SJCRH30 (cell line): ENCODE measurements around the gene GVQW3. TPM values are rescaled to one million over a fixed set of nuclear protein-coding genes. Genes with fewer than 3 reads are reported as not detected.
"Not testable (repeated sequence)": the region's sequence is repeated elsewhere in the genome, so short reads cannot be mapped to it uniquely, and the experiment has no call there.

Experiments used
- DNase-seq, 2 experiments: peaks; one replicate each; pipeline ENCODE4 v3.0.0-alpha.2; 2015 to 2020
- H3K27ac ChIP-seq: fragments of 250-450 bp; sonication (Bioruptor Pico); 2 replicates; pipeline ENCODE4 v1.5.1; 2020; ENCODE audit warnings: mild to moderate bottlenecking, moderate library complexity
- H3K27me3 ChIP-seq: fragments of 250-450 bp; sonication (Bioruptor Pico); 2 replicates; pipeline ENCODE4 v1.5.1; 2020; ENCODE audit warnings: mild to moderate bottlenecking, moderate library complexity
- H3K36me3 ChIP-seq: fragments of 250-450 bp; sonication (Bioruptor Pico); 2 replicates; pipeline ENCODE4 v1.5.1; 2020; ENCODE audit warnings: mild to moderate bottlenecking, moderate library complexity
- H3K4me1 ChIP-seq: fragments of 250-450 bp; sonication (Bioruptor Pico); 2 replicates; pipeline ENCODE4 v1.5.1; 2020; ENCODE audit warnings: mild to moderate bottlenecking, moderate library complexity
- H3K4me3 ChIP-seq: fragments of 250-450 bp; sonication (Bioruptor Pico); 2 replicates; pipeline ENCODE4 v1.5.1; 2020; ENCODE audit warnings: mild to moderate bottlenecking, moderate library complexity
- H3K9me3 ChIP-seq: fragments of 250-450 bp; sonication (Bioruptor Pico); replicated peaks from 2 replicates; pipeline ENCODE4 v1.5.1; 2020; ENCODE audit warnings: mild to moderate bottlenecking, moderate library complexity
- total RNA-seq: library from RNA; depleted of rRNA; stranded (reverse); fragments of >200 nt; shearing (Covaris generic); gene quantifications from 2 replicates; pipeline ENCODE4 v1.2.3, GENCODE V29; 2014

GVQW3 gene
- total RNA-seq, 1 experiment from 2014 or later: 8.5 TPM

- H3K9me3 ChIP-seq, DNase-seq, H3K4me1 ChIP-seq, H3K27me3 ChIP-seq, H3K4me3 ChIP-seq, H3K27ac ChIP-seq, H3K36me3 ChIP-seq: not testable (repeated sequence)
Observed at GRCh38 chr11:76401484-76401883, 20.4 kb downstream of the GVQW3 start.

DNA sequence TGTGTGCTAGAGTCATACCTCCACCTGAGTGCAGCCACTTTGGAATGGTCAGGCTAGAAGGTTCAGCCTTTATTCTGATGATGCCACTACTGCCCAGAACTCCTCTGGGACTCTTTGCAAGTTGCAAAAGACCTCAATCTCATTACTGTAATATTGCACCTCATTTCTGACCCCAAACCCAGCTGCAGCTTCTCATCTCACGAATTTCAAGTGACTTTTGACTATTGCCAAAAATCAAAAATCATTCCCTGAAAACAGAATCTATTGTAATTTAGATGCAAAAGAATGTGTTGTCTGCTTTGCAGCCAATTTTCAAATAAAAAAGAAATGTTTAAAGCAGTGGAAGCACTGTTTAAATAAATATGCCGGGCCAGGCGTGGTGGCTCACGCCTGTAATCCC is 25.2 kb downstream of the GVQW3 start:
- Histone ChIP-seq H3K27ac (no peak overlapping the region), H3K4me3 (no peak overlapping the region), H3K4me1 (peaks cover 25% of the 10 kb centered on the region), H3K9me3 (no peaks in the 10 kb centered on the region), H3K36me3 (no peaks in the 10 kb centered on the region), H3K27me3 (no peaks in the 10 kb centered on the region)
- DNase-seq: no peak

DNA sequence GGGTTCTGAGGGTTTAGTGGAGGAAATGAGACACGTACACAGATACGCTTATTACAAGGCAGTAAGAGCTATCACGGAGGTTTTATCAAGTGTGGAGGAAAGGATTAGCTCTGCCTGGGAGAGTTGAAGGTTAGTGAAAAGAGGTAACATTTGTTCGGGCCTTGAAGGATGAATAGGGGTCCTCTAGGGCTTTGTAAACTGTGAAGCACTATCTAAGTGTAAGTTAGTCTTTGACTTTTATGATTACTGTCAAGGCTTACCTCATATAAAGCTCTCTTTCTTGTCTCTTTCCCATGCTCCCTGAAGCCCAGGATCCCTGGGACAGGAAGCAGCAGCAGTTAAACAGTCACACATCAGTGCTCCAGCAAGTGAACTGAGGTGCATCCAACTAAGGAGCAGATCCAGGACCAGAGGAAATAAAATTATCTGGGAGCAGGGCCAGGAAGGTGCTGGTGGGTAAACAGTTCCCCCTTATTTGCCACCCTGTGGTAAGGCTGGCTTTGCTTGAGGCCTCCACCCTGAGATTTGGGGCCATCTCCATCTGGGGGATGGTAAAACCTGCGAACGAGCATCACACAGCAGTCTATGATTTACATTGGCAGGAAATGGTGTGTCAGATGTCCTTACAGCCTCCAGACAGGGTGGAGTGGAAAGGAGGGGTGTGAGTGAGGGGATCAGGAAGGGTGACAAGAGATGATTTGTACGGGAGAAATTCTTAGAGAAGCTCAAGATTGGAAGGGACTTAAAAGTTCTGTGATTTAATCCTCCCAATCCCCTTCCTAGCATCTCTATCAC is 27.2 kb downstream of the GVQW3 start:
- H3K9me3 ChIP-seq: no peaks in the 10 kb centered on the region

DNA sequence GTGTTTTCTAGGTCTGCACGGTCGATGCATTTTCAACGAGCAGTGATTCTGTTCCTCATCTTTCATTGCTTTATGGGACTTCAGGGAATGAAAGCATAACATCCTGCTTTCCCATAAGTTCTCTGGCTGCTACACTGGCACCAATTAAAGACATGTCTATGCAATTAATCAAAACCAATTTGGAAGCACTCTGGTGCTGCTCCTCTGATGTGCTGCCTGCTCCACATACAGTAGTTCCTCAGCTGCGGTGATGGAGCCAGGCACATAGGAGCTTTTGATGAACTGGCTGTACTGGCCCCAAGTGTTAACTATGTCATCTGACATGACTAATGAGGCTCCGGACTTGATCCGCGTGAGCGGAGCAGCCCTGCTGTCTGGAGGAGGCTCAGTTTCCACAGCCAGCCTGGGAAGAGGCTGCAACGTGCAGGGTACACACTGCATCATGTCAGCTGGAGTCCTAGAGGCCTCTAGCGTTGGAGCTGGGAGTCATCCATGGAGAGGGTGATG is 29.8 kb downstream of the GVQW3 start:
- no peak for DNase-seq
- Histone ChIP-seq H3K4me1 (peaks cover 25% of the 10 kb centered on the region), H3K36me3 (no peaks in the 10 kb centered on the region), H3K4me3 (no peak overlapping the region), H3K27ac (no peak overlapping the region), H3K27me3 (no peaks in the 10 kb centered on the region), H3K9me3 (no peaks in the 10 kb centered on the region)

More for the DNA sequence above, 27.2 kb downstream of the GVQW3 start:
- H3K36me3 ChIP-seq: no peaks in the 10 kb centered on the region
- H3K4me3 ChIP-seq: peak overlapping the region; percentile 24
- peaks cover 25% of the 10 kb centered on the region for H3K4me1 ChIP-seq
- H3K27me3 ChIP-seq: no peaks in the 10 kb centered on the region
- peak overlapping the region; percentile 96 for H3K27ac ChIP-seq
- peak; percentile 75 to 95 for DNase-seq

- DNase-seq: no peak
- H3K4me1 ChIP-seq: no peaks in the 10 kb centered on the region
- no peaks in the 10 kb centered on the region for H3K36me3 ChIP-seq
- no peaks in the 10 kb centered on the region for H3K27me3 ChIP-seq
- H3K4me3 ChIP-seq: no peak overlapping the region
- H3K9me3 ChIP-seq: no peaks in the 10 kb centered on the region
- no peak overlapping the region for H3K27ac ChIP-seq
Observed at GRCh38 chr11:76415073-76415472, 34.0 kb downstream of the GVQW3 start.

GRCh38 chr11:76419896-76420295 is 38.8 kb downstream of the GVQW3 start:
- peak; percentile 23 to 54 for DNase-seq
- Histone ChIP-seq H3K27me3 (no peaks in the 10 kb centered on the region), H3K4me1 (no peaks in the 10 kb centered on the region), H3K36me3 (no peaks in the 10 kb centered on the region), H3K4me3 (no peak overlapping the region), H3K27ac (no peak overlapping the region), H3K9me3 (no peaks in the 10 kb centered on the region)

GRCh38 chr11:76424379-76424778 is 43.3 kb downstream of the GVQW3 start:
- no peak for DNase-seq
- H3K27me3 ChIP-seq: no peaks in the 10 kb centered on the region
- no peak overlapping the region for H3K4me3 ChIP-seq
- H3K4me1 ChIP-seq: peaks cover 6% of the 10 kb centered on the region; the same call in 1 of the 2 replicates
- no peaks in the 10 kb centered on the region for H3K36me3 ChIP-seq
- no peak overlapping the region for H3K27ac ChIP-seq
- no peaks in the 10 kb centered on the region for H3K9me3 ChIP-seq

GRCh38 chr11:76424891-76425290 is 43.8 kb downstream of the GVQW3 start:
- Histone ChIP-seq H3K27me3 (no peaks in the 10 kb centered on the region), H3K9me3 (no peaks in the 10 kb centered on the region), H3K36me3 (no peaks in the 10 kb centered on the region), H3K27ac (no peak overlapping the region), H3K4me1 (peaks cover 6% of the 10 kb centered on the region; the same call in 1 of the 2 replicates), H3K4me3 (no peak overlapping the region)
- no peak for DNase-seq

GRCh38 chr11:76426660-76427059 is 45.5 kb downstream of the GVQW3 start:
- DNase-seq: no peak
- no peaks in the 10 kb centered on the region for H3K9me3 ChIP-seq

DNA sequence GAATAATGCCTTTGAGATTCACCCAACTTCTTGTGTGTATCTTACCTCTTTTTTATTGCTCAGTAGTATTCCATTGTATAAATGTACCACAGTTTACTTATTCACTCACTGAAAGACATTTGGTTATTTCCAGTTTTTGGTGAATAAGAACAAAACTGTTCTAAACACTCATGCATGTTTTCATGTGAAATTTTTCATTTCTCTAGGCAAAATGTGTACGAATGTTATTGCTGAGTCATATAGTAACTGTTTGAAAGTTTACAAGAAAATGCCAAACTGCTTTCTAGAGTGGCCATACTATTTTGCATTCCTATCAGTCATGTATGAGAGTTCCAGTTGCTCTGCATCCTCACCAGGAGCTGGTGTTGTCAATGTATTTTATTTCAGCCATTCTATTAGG is 54.9 kb downstream of the GVQW3 start:
- no peaks in the 10 kb centered on the region; the same call in 1 of the 2 replicates for H3K36me3 ChIP-seq
- H3K4me3 ChIP-seq: no peak overlapping the region
- no peak overlapping the region for H3K27ac ChIP-seq
- H3K9me3 ChIP-seq: no peaks in the 10 kb centered on the region
- DNase-seq: no peak
- no peaks in the 10 kb centered on the region for H3K27me3 ChIP-seq
- H3K4me1 ChIP-seq: no peaks in the 10 kb centered on the region

More at GRCh38 chr11:76426660-76427059, 45.5 kb downstream of the GVQW3 start:
- Histone ChIP-seq H3K4me3 (no peak overlapping the region), H3K36me3 (no peaks in the 10 kb centered on the region), H3K4me1 (peaks cover 6% of the 10 kb centered on the region; the same call in 1 of the 2 replicates), H3K27ac (no peak overlapping the region), H3K27me3 (no peaks in the 10 kb centered on the region)

- H3K27me3 ChIP-seq: no peaks in the 10 kb centered on the region
- DNase-seq: peak in 1 of 2 experiments; percentile 18
- H3K4me1 ChIP-seq: peaks cover 6% of the 10 kb centered on the region; the same call in 1 of the 2 replicates
- H3K4me3 ChIP-seq: peak overlapping the region; percentile 89
- H3K36me3 ChIP-seq: peaks cover 10% of the 10 kb centered on the region
- peak overlapping the region; percentile 94 for H3K27ac ChIP-seq
- no peaks in the 10 kb centered on the region for H3K9me3 ChIP-seq
Observed at GRCh38 chr11:76443268-76443980, 62.3 kb downstream of the GVQW3 start.

GRCh38 chr11:76444065-76444383 is 62.9 kb downstream of the GVQW3 start:
- no peak for DNase-seq
- H3K4me1 ChIP-seq: peaks cover 6% of the 10 kb centered on the region; the same call in 1 of the 2 replicates
- no peaks in the 10 kb centered on the region for H3K27me3 ChIP-seq
- peak overlapping the region; percentile 94 for H3K27ac ChIP-seq
- no peaks in the 10 kb centered on the region for H3K9me3 ChIP-seq
- peak overlapping the region; percentile 89 for H3K4me3 ChIP-seq
- H3K36me3 ChIP-seq: peaks cover 12% of the 10 kb centered on the region

GRCh38 chr11:76444384-76445120 is 63.4 kb downstream of the GVQW3 start, which contains the start of gene EMSY:
TSS of gene EMSY (plus strand) at chr11:76445018. CDS start at chr11:76446939, 1,921 bp downstream.
- Histone ChIP-seq H3K9me3 (no peaks in the 10 kb centered on the region), H3K4me1 (peaks cover 6% of the 10 kb centered on the region; the same call in 1 of the 2 replicates), H3K27ac (peak within 1 kb of the TSS; percentile 94), H3K4me3 (peak within 1 kb of the TSS; percentile 89), H3K27me3 (no peaks in the 10 kb centered on the region), H3K36me3 (peaks cover 18% of the 10 kb centered on the region)
- peak; percentile 97 to 98 for DNase-seq
